Astrocyte of the spinal cord (primary cell): ENCODE results near the gene SUGP1.
"Not testable (repeated sequence)": the region's sequence is repeated elsewhere in the genome, so short reads cannot be mapped to it uniquely, and the experiment has no call there.

ENCODE experiments used
- DNase-seq: peaks from one replicate; pipeline ENCODE4 v3.0.0; 2011; ENCODE audit warnings: low read depth, low spot score
- H3K4me3 ChIP-seq: 2 replicates; pipeline ENCODE4 v1.5.1; 2011; ENCODE audit warnings: low read depth, mild to moderate bottlenecking, low read length, moderate library complexity
- CTCF ChIP-seq: IDR thresholded peaks from 2 replicates; pipeline ENCODE4 v1.5.1; 2012; ENCODE audit warnings: low read depth, mild to moderate bottlenecking, low read length, inconsistent platforms
- in situ Hi-C: cut with HindIII; loops from 2 replicates; pipeline ENCODE4 v1.10.0; 2017; ENCODE audit warnings: low sequenced_read_pairs

Gene SUGP1

GRCh38 chr19:19356500-19356899 is 36.2 kb upstream of the SUGP1 start:
- DNase-seq = no peak
- in situ Hi-C loops = no loop called here
- no peak for TF ChIP-seq CTCF
- H3K4me3 ChIP-seq = no peak overlapping the region

- H3K4me3 ChIP-seq = no peak overlapping the region
- DNase-seq = no peak
- in situ Hi-C loops = no loop called here
- no peak for TF ChIP-seq CTCF
These were observed 35.4 kb upstream of the SUGP1 start for GRCh38 chr19:19355606-19356139.

GRCh38 chr19:19354932-19355331 is 34.6 kb upstream of the SUGP1 start:
- in situ Hi-C loops = no loop called here
- no peak overlapping the region for H3K4me3 ChIP-seq
- no peak for TF ChIP-seq CTCF
- DNase-seq = no peak

GRCh38 chr19:19354007-19354406 is 33.7 kb upstream of the SUGP1 start:
- DNase-seq = no peak
- in situ Hi-C loops = no loop called here
- TF ChIP-seq CTCF = no peak
- H3K4me3 ChIP-seq = no peak overlapping the region

- in situ Hi-C loops = no loop called here
- no peak for TF ChIP-seq CTCF
- no peak overlapping the region for H3K4me3 ChIP-seq
- DNase-seq = no peak
These were observed 32.5 kb upstream of the SUGP1 start for GRCh38 chr19:19352823-19353222.

- in situ Hi-C loops, DNase-seq, H3K4me3 ChIP-seq: not testable (repeated sequence)
These were observed 30.4 kb upstream of the SUGP1 start for GRCh38 chr19:19350756-19351155.

GRCh38 chr19:19349365-19349764 is 29.1 kb upstream of the SUGP1 start:
- no peak for TF ChIP-seq CTCF
- in situ Hi-C loops = no loop called here
- H3K4me3 ChIP-seq = no peak overlapping the region
- no peak for DNase-seq
